Left lung (tissue), 10 donors: ENCODE measurements around the gene RFPL1. TPM values are rescaled to one million over a fixed set of nuclear protein-coding genes. Genes with fewer than 3 reads are reported as not detected.
A peak's percentile ranks its signal among the peaks of the same experiment; 100 is the strongest.
"Not testable (repeated sequence)": the region's sequence is repeated elsewhere in the genome, so short reads cannot be mapped to it uniquely, and the experiment has no call there.

Source experiments
- ATAC-seq: fragments of 200-7000 bp; cut with Tn5 transposase; one replicate; pipeline ENCODE4 v1.9.1; 2020; ENCODE audit warnings: moderate library complexity
- DNase-seq, 4 donors: peaks; one replicate each; pipeline ENCODE4 v3.0.0-alpha.2; 2013 to 2020
- H3K27ac ChIP-seq, 2 donors: fragments of 200-600 bp; sonication (generic) in 1 of 2; one replicate each; pipeline versions ENCODE4 v1.5.0 to v1.8.0; 2020 to 2021
- H3K27me3 ChIP-seq, 2 donors: fragments of 200-600 bp; sonication (generic) in 1 of 2; one replicate each; pipeline versions ENCODE4 v1.5.0 to v1.8.0; 2020 to 2021
- H3K36me3 ChIP-seq, 2 donors: fragments of 200-600 bp; sonication (generic) in 1 of 2; one replicate each; pipeline versions ENCODE4 v1.5.0 to v1.8.0; 2020 to 2021
- H3K4me1 ChIP-seq, 2 donors: fragments of 200-600 bp; one replicate each; pipeline ENCODE4 v1.8.0; 2021
- H3K4me3 ChIP-seq, 2 donors: fragments of 200-600 bp; sonication (generic) in 1 of 2; one replicate each; pipeline versions ENCODE4 v1.5.0 to v1.8.0; 2020 to 2021; ENCODE audit warnings: mild to moderate bottlenecking in 1 of 2
- H3K9me3 ChIP-seq, 2 donors: fragments of 200-600 bp; sonication (generic) in 1 of 2; one replicate each; pipeline versions ENCODE4 v1.5.0 to v1.8.0; 2020 to 2021
- CTCF ChIP-seq, 2 donors: fragments of 200-600 bp; sonication (generic) in 1 of 2; IDR thresholded peaks; one replicate each; pipeline versions ENCODE4 v1.5.0 to v1.8.0; 2021; ENCODE audit warnings: antibody characterized with exemption in 2 of 2
- intact Hi-C, 2 donors: fragments of 100-400 bp; cut with DNase I; formaldehyde crosslinking; loops; one replicate each; pipeline versions ENCODE4 v1.11.2 to v1.14.2; 2022
- polyA plus RNA-seq, 6 donors: library from polyadenylated mRNA; unstranded; fragments of 120-200 nt; gene quantifications; one replicate each; pipeline ENCODE4 v1.2.1, GENCODE V29; 2013; ENCODE audit not compliant: insufficient read length in 6 of 6
- total RNA-seq, 2 donors: library from RNA; stranded (reverse); fragmentation: NEBNext Ultra II Directional; extraction: Animal tissue kit (Norgen Biotek cat#: 25700); gene quantifications; one replicate each; pipeline ENCODE4 v1.2.1, GENCODE V29; 2021
- donor health status: DM: no; HTN: yes; CAD: no.
- donor health status: DM: no; HTN: no; CAD: no.

Gene RFPL1
- total and polyA plus RNA-seq, 8 donors = 0.20 to 0.99 (median 0.47) TPM; not detected in 3

- TF ChIP-seq CTCF (IDR thresholded peaks at IDR 0.05) = peak; percentile 31 to 32
- H3K36me3 ChIP-seq, H3K9me3 ChIP-seq, H3K4me1 ChIP-seq, DNase-seq, H3K27ac ChIP-seq, intact Hi-C loops, H3K4me3 ChIP-seq, H3K27me3 ChIP-seq: not testable (repeated sequence)
- peak; percentile 75 for ATAC-seq
Observed at GRCh38 chr22:29412772-29413171, 25.6 kb upstream of the RFPL1 start.

- H3K9me3 ChIP-seq, H3K4me1 ChIP-seq, H3K27me3 ChIP-seq, intact Hi-C loops, H3K36me3 ChIP-seq: not testable (repeated sequence)
- Histone ChIP-seq H3K4me3 (peak overlapping the region; percentile 16 to 47), H3K27ac (peak overlapping the region; percentile 66 to 80)
- DNase-seq = peak in 1 of 4 donors; percentile 35
- peak; percentile 75 for ATAC-seq
Observed at GRCh38 chr22:29414951-29415591, 23.3 kb upstream of the RFPL1 start.

- H3K27me3 ChIP-seq, H3K4me3 ChIP-seq, H3K36me3 ChIP-seq, H3K9me3 ChIP-seq, H3K4me1 ChIP-seq, intact Hi-C loops, DNase-seq, ATAC-seq, H3K27ac ChIP-seq: not testable (repeated sequence)
Observed at GRCh38 chr22:29418704-29419103, 19.7 kb upstream of the RFPL1 start.

- peaks cover 0 to 9% of the 10 kb centered on the region in 2 donors for H3K27me3 ChIP-seq
- H3K4me3 ChIP-seq = no peak overlapping the region
- H3K36me3 ChIP-seq = no peaks in the 10 kb centered on the region
- H3K4me1 ChIP-seq = no peaks in the 10 kb centered on the region
- TF ChIP-seq CTCF (IDR thresholded peaks at IDR 0.05) = no peak
- no peak for DNase-seq
- ATAC-seq = no peak
- H3K27ac ChIP-seq = no peak overlapping the region
- intact Hi-C loops = no loop called here
- no peaks in the 10 kb centered on the region for H3K9me3 ChIP-seq
Observed at GRCh38 chr22:29426476-29426875, 11.9 kb upstream of the RFPL1 start.

- no peak overlapping the region for H3K27ac ChIP-seq
- ATAC-seq (no peak), DNase-seq (no peak)
- intact Hi-C loops = no loop called here
- peaks cover 0 to 9% of the 10 kb centered on the region in 2 donors for H3K27me3 ChIP-seq
- no peaks in the 10 kb centered on the region for H3K4me1 ChIP-seq
- TF ChIP-seq CTCF (IDR thresholded peaks at IDR 0.05) = no peak
- no peak overlapping the region for H3K4me3 ChIP-seq
- H3K36me3 ChIP-seq = no peaks in the 10 kb centered on the region
- H3K9me3 ChIP-seq = no peaks in the 10 kb centered on the region
Observed at GRCh38 chr22:29427176-29427760, 11.1 kb upstream of the RFPL1 start.

- peak; percentile 74 for ATAC-seq
- H3K36me3 ChIP-seq = no peaks in the 10 kb centered on the region
- no peaks in the 10 kb centered on the region for H3K4me1 ChIP-seq
- H3K9me3 ChIP-seq = no peaks in the 10 kb centered on the region
- peak in 1 of 4 donors; percentile 54 for DNase-seq
- H3K27ac ChIP-seq = no peak overlapping the region
- peaks cover 0 to 9% of the 10 kb centered on the region in 2 donors for H3K27me3 ChIP-seq
- TF ChIP-seq CTCF (IDR thresholded peaks at IDR 0.05) = no peak
- H3K4me3 ChIP-seq = no peak overlapping the region
- intact Hi-C loops = no loop called here
Observed at GRCh38 chr22:29431986-29432385, 6.4 kb upstream of the RFPL1 start.
